Stimulated activated CD4-positive, alpha-beta T cell treated with anti-CD3 and anti-CD28 coated beads, Interleukin-4, amount 100 ng/mL, for 1 hour (primary cell): ENCODE measurements around the gene NFASC.

Experiments used
- DNase-seq: peaks from one replicate; pipeline ENCODE4 v3.0.0-alpha.2; 2020

NFASC gene

GRCh38 chr1:204863024-204863423 lies 7.6 kb upstream of the NFASC start:
- DNase-seq: no peak

- no peak for DNase-seq
Measured at GRCh38 chr1:204863730-204864129, 6.9 kb upstream of the NFASC start.

DNA sequence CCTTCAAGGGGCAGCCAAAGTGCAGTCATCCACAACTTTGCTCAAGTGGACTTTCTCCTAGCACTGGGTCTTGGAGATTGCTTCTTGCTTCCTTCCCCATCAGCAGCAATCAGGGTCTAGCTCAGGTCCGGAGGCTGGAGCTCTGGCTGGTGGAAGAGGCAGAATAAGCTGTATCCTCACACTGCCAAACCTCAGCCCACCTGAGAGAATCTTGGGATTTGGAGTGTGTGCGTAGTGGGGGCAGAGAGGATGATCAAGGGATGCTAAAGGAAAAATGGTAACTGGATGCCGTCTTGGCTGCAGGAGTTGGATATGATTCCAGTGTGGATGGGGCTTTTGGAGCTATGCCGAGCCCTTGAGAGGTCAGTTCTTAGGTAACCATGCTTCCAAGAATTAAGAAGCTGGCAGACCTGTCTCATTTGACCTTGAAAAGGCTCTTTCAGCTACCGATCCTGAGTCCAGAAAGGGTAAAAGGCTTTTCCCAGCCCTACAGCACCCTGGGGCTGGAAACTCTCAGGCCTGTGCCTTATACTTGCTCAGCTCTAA lies 4.5 kb upstream of the NFASC start:
- DNase-seq: no peak

DNA sequence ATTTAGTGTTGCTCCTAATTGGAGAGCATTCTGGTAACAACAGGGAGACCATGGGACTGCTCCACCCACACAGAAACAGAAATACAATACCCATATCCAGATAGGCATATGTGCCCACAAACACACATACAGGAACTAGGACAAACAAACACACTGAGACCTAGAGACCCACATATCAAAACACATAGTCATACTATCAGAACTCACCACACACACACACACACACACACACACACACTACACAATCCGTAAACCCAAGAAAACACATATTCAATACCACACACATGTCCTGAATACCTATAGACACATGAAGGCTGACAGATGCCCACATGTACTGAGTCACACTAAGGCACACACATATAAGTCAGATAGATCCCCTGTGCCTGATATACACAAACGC lies 3.5 kb upstream of the NFASC start:
- no peak for DNase-seq

- no peak for DNase-seq
Measured at GRCh38 chr1:204867666-204868339, 2.9 kb upstream of the NFASC start.

- no peak for DNase-seq
Measured at GRCh38 chr1:204868340-204868700, 2.3 kb upstream of the NFASC start.

GRCh38 chr1:204869097-204869496 lies 1.6 kb upstream of the NFASC start:
- no peak for DNase-seq

GRCh38 chr1:204871405-204872037 lies 859 bp downstream of the NFASC start:
- no peak for DNase-seq

DNA sequence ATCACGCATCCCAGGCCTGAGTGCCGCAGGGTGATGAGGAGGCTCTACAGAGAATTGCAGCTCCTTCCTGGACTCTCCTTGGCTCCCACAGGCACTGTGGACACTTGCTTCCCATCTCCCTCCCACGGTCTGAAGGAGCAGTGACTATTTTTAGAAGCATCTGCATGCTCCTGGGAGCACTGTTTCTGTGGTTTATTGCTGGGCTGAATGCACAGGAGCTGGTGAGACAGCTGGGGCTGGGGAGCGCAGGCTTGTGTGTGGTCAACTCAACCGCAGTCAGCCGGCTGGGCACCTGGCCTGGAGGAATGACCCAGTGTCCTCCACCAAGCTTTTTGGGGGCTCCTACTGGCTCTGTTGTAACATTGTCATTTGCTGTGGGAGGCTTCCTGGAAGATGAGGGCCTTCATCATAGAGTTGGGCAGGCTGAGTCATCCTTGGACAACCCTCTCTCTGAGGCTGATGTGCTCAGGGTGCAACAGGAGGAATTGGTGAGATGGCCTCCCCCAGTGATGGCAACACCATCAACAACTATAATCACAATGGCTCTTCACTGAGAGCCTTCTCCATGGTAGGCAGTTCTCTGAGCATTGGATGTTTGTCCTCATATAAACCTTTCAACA lies 1.7 kb downstream of the NFASC start:
- DNase-seq: no peak

GRCh38 chr1:204873176-204873575 lies 2.5 kb downstream of the NFASC start:
- DNase-seq: no peak

DNA sequence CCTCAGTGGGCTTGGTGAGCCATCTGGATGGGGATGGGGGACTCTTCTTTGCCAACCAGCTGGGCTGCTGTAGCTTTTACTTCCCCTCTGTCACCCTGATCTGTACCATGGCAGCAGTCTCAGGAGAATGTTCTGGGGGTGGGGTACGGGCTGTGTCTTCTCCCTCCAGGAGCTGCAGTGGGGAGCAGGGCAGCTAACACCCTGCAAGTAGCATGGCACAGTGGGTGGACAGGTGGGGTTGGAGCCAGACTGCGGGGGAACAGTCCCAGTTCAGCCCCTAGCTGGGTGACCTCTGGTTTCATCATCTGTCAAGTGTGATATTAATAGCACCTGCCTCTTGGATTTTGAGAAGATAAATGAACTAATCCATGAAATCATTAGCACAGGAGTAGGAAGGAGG lies 3.1 kb downstream of the NFASC start:
- DNase-seq: no peak

GRCh38 chr1:204874274-204874673 lies 3.6 kb downstream of the NFASC start:
- no peak for DNase-seq

DNA sequence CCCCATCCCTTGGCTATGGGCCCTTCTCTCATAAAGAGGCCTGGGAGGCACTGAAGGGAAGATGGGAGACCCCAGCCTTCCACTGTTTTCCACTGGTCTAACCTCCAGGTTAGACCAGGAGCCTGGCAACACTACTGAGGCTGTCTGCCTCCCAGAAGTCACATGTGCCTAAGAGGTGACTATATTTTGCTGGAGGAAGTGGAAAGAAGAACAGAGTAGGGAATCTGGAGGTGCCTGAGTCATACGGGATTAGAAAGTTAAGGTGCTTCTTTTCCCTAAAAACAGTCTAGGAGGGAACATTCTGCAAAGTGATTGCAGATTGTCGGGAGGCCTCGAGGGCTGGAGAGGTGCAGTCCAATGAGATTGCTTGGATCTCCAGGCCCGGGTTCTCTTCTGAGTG lies 4.6 kb downstream of the NFASC start:
- DNase-seq: no peak

DNA sequence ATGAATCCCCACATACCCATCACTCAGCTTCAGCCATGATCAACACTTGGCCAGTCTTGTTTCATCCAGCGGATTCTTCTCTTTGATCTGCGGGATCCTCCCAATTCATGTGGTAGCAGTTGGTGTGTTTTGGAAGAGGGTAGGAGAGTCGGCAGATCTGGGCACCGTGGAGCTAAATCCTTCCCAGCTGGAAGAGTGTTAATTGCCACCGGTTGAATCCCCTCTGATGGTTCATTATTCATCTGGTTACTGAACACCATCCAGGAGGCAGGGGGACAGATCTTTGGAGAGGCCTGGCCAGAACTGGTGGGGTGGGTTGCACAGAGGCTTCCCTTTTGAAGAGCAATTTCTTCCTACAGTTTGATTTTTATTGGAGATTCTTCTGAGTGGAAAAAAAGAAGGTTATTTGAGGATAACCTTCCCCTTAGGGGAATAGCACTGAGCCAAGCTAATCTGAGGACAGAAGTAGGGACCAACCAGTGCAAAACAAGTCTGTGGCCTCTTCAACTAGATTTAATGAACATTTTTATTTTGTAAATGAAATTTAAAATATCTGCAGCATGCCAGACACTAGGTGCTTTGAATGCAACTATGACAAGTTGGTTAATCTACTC lies 8.1 kb downstream of the NFASC start:
- DNase-seq: no peak

DNA sequence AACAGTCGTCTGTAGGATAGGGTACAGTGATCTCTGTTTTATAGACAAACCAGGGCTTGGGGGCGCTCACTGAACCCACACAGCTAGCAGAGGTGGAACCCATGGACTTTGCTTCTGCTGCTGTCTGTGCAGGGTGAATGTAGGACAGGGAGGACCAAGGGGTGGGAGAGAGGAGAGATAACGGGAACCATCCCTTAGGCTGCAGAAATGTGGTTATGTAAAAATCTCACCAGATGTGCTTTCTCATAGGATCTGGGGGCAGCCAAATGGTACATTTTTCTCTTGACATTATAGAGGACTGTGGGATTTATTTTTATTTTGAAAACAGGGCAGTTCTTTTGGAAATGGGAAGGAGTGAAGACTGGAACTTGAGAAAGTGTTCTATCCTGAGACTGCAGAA lies 8.7 kb downstream of the NFASC start:
- no peak for DNase-seq

- no peak for DNase-seq
Measured at GRCh38 chr1:204880906-204881305, 10.2 kb downstream of the NFASC start.

GRCh38 chr1:204882479-204882878 lies 11.8 kb downstream of the NFASC start:
- DNase-seq: no peak

DNA sequence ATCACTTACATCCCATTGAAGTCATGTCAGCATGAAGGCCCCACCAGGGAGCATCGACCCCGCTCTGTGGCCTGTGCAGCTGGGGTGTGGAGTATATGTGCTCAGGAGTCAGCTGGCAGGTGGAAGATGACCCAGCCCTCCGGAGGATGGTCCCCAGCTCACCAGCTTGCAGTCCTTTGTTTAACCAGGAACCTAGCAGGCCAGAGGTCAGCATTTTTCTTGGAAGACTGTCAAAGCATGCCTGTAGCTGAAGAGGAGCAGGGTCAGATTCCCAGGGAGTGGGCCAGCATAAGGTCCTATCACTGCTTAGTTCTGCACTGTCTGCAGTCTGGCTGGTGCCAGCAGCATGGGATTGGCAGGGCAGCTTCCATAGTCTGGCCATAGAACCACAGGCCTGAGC lies 12.7 kb downstream of the NFASC start:
- no peak for DNase-seq

GRCh38 chr1:204885288-204885711 lies 14.6 kb downstream of the NFASC start:
- no peak for DNase-seq

DNA sequence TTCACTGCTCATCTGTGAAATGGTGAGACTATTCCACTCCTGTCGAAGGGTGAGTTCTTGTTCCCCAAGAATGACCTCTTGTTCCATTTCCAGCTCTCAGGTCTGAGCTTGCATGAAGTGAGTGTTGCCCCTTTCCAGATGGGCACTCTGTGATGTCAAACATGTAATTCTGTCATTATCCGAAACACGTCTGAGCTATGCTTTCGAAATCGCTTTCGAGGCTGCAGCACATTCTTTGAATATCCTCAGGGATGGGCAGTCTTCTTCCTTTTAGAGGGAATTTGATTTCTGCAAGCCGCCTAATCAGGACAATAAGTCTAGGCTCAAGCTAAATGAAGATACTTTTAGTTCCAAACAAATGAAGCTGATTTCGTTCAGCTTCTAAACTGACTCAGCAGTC lies 15.1 kb downstream of the NFASC start:
- DNase-seq: no peak

- no peak for DNase-seq
Measured at GRCh38 chr1:204887846-204888245, 17.2 kb downstream of the NFASC start.

DNA sequence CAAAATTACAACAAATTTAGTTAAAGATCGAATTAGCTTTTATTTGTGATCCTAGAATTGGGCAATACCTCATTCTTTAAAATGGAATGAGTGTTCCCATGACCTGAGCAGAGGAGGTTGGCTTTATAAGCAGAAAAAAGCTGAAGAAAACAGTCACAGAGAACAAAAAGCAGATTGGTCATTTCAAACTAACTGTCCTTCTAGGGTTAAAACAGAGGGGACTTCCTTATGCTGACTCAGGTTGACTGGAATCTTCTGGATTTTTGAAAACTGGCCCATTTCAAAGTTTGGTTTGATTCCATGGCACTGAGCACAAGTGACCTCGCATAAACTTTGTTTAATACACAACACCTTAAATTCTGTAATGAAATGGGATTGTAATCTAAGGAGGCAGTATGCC lies 17.6 kb downstream of the NFASC start:
- no peak for DNase-seq

- no peak for DNase-seq
Measured at GRCh38 chr1:204889681-204890383, 19.2 kb downstream of the NFASC start.
